Vagina (tissue), 2 donors: ENCODE data around the gene TF.

Experiments
- CTCF ChIP-seq, 3 experiments: fragments of 450-650 bp in 2 of 3; fragments of 200-600 bp in 1 of 3; sonication (generic) in 1 of 3; IDR thresholded peaks; one replicate each; pipeline ENCODE4 v1.5.1; 2017 to 2019; ENCODE audit warnings: antibody characterized with exemption in 3 of 3, mild to moderate bottlenecking in 2 of 3, moderate library complexity in 2 of 3
- POLR2AphosphoS5 ChIP-seq, 2 donors: sonication (generic); formaldehyde crosslinking; IDR thresholded peaks; one replicate each; pipeline ENCODE4 v1.9.0; 2017; ENCODE audit warnings: antibody characterized with exemption in 2 of 2, mild to moderate bottlenecking in 2 of 2, low read depth in 1 of 2; ENCODE audit not compliant: insufficient read depth in 1 of 2

DNA sequence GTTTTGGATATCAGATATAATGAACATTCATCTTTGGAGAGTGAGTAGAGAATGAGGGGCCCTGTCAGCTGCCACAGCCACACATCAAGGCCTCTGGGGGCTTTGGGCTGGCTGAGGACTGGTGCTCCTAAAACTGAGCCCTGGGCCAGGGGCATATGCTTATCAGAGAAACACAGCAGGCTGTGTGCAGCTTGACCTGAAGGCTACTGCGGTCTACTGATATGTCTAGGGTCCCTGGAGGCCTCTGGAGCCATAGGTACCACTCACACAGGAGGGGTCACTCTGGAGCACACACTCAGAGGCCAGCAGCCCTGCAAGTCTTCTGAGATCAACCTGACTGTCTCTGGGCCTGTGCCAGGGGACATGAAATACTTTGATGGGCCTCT, 7.6 kb downstream of the TF start:
- no peak for TF ChIP-seq CTCF (IDR thresholded peaks at IDR 0.05)
- TF ChIP-seq POLR2AphosphoS5 (IDR thresholded peaks at IDR 0.05; ENCODE audit: insufficient read depth in 1 of 2, low read depth in 1 of 2) = no peak
